Adipocyte (in vitro differentiated cells): ENCODE measurements around the gene ZNF837.
"Not testable (repeated sequence)": the region's sequence is repeated elsewhere in the genome, so short reads cannot be mapped to it uniquely, and the experiment has no call there.

Experiments
- DNase-seq: peaks from one replicate; pipeline ENCODE4 v3.0.0-alpha.2; 2015; ENCODE audit warnings: low read depth
- H3K27me3 ChIP-seq: replicated peaks from 2 replicates; pipeline ENCODE4 v1.7.0; 2013; ENCODE audit warnings: mild to moderate bottlenecking, low read length, moderate library complexity; ENCODE audit not compliant: control insufficient read depth, insufficient read depth
- H3K36me3 ChIP-seq: 2 replicates; pipeline ENCODE4 v1.7.0; 2013; ENCODE audit warnings: low read length, mild to moderate bottlenecking, moderate library complexity; ENCODE audit not compliant: control insufficient read depth, insufficient read depth, severe bottlenecking
- H3K4me1 ChIP-seq: 2 replicates; pipeline ENCODE4 v1.7.0; 2013; ENCODE audit warnings: mild to moderate bottlenecking, low read length, moderate library complexity; ENCODE audit not compliant: control insufficient read depth, insufficient read depth
- H3K4me3 ChIP-seq: 2 replicates; pipeline ENCODE4 v1.7.0; 2013; ENCODE audit warnings: mild to moderate bottlenecking, low read length, moderate library complexity
- H3K9ac ChIP-seq: 2 replicates; pipeline ENCODE4 v1.7.0; 2013; ENCODE audit warnings: mild to moderate bottlenecking, low read length, moderate library complexity
- H3K9me3 ChIP-seq: 2 replicates; pipeline ENCODE4 v1.7.0; 2013; ENCODE audit warnings: mild to moderate bottlenecking, low read length, moderate library complexity; ENCODE audit not compliant: control insufficient read depth

The ZNF837 gene

GRCh38 chr19:58380037-58380661, 681 bp downstream of the ZNF837 start:
- Histone ChIP-seq H3K27me3 (no peaks in the 10 kb centered on the region), H3K4me1 (peaks cover 17% of the 10 kb centered on the region), H3K9ac (peak overlapping the region; percentile 91), H3K36me3 (no peaks in the 10 kb centered on the region), H3K9me3 (no peaks in the 10 kb centered on the region), H3K4me3 (peak overlapping the region; percentile 87)
- DNase-seq, result no peak

- Histone ChIP-seq H3K9ac (no peak overlapping the region), H3K27me3 (no peaks in the 10 kb centered on the region), H3K9me3 (no peaks in the 10 kb centered on the region), H3K36me3 (no peaks in the 10 kb centered on the region), H3K4me1 (peaks cover 17% of the 10 kb centered on the region), H3K4me3 (no peak overlapping the region)
- DNase-seq, result no peak
These were observed 1.6 kb downstream of the ZNF837 start for GRCh38 chr19:58379246-58379645.

- H3K4me1 ChIP-seq, result peaks cover 27% of the 10 kb centered on the region
- not testable (repeated sequence) for H3K9ac ChIP-seq, DNase-seq, H3K27me3 ChIP-seq, H3K4me3 ChIP-seq, H3K9me3 ChIP-seq, H3K36me3 ChIP-seq
These were observed 4.1 kb downstream of the ZNF837 start for GRCh38 chr19:58376724-58377123.

- Histone ChIP-seq H3K9ac (no peak overlapping the region), H3K9me3 (no peaks in the 10 kb centered on the region), H3K4me1 (peaks cover 15% of the 10 kb centered on the region), H3K27me3 (no peaks in the 10 kb centered on the region), H3K4me3 (no peak overlapping the region), H3K36me3 (no peaks in the 10 kb centered on the region)
- no peak for DNase-seq
These were observed 6.6 kb downstream of the ZNF837 start for GRCh38 chr19:58374200-58374599.

GRCh38 chr19:58372311-58373133, 8.3 kb downstream of the ZNF837 start:
- Histone ChIP-seq H3K9ac (peak overlapping the region; percentile 13), H3K4me3 (no peak overlapping the region)
- DNase-seq, result no peak

DNA sequence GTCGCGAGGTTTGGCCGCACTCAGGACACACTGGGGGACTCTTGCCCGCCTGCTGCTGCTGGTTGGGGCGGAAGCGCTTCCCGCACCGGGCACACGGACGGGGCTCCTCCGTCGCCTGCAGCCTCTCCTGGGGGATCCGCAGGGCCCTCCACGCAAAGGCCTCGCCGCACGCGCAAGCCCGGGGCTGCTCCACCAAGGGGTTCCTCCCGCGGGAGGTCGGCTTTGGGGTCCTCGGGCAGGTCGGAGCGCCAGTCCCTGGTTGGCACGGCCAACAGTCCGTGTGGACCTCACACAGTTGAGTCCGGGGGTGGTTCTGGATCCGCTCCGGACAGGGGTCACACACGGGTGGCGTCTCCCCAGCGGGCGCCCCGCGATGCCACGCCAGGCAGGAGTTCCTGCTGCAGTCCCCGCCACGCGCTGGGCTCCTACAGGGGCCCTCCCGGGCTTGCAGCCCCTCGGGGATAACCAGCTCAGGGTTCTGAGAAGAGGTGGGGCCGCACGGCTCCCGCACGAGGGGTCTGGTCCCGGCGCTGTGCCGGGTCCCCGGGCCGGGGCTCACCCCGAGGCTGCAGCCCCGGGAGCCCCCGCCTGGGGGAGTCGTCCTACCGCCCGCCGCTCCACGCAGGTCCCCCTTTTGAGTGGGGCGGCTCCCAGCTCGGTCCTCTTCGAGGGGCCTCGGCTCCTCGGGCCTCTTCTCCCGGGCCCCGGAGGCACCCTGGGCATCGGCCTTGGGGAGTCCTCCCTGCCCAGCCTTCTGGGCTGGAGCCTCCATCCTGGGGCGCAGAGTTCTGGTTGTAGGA, 12.1 kb downstream of the ZNF837 start:
- H3K27me3 ChIP-seq, result no peaks in the 10 kb centered on the region
- DNase-seq, result no peak
- no peak overlapping the region for H3K9ac ChIP-seq
- H3K4me1 ChIP-seq, result peaks cover 14% of the 10 kb centered on the region
- H3K36me3 ChIP-seq, result no peaks in the 10 kb centered on the region
- no peaks in the 10 kb centered on the region for H3K9me3 ChIP-seq
- no peak overlapping the region for H3K4me3 ChIP-seq

More at GRCh38 chr19:58372311-58373133, 8.3 kb downstream of the ZNF837 start:
- H3K36me3 ChIP-seq, result no peaks in the 10 kb centered on the region
- H3K27me3 ChIP-seq, result no peaks in the 10 kb centered on the region
- no peaks in the 10 kb centered on the region for H3K9me3 ChIP-seq
- peaks cover 15% of the 10 kb centered on the region for H3K4me1 ChIP-seq

- peaks cover 6% of the 10 kb centered on the region for H3K4me1 ChIP-seq
- DNase-seq, result no peak
These were observed 13.0 kb downstream of the ZNF837 start for GRCh38 chr19:58367698-58368454.

DNA sequence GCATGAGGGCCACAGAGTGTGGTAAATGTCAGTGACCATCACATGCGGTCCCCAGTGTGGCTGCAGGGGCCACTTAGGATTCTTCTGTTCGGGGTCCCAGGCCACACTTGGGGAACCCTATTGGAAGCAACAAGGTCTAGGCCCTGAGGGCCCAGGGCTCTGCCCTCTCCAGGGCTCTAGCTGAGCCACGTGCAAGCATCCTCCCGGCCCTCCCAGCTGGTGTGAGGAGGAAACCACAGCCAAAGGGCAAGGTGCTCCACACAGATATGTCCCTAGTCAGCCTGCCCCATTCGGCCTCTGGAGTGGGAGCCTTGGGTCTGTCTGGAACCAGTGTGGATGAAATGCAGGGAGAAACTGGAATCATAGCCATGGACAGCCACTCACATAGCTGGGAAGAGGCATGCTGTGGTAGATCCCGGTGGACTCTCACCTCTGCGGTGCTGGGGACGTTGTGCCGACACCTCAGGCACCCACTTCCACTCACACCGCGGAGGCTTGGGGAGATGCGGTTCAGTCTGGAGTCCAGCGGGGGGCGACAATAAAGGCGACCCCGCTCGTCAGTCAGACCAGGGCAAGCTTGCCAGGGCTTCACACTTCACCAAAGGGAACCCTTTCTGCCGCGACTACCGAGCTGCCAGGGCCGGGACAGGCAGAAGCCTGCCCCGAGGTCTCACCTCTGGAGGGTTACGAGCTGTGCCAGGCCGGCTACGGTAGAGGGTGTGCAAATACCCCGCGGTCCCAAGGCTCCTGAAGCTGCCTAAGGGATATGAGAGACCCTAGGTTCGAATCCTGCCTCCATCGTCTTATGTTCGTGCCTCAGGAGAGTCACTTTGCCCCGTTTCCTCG, 14.0 kb downstream of the ZNF837 start:
- Histone ChIP-seq H3K9me3 (no peaks in the 10 kb centered on the region), H3K36me3 (no peaks in the 10 kb centered on the region)
- no peak for DNase-seq

More at GRCh38 chr19:58367698-58368454, 13.0 kb downstream of the ZNF837 start:
- H3K27me3 ChIP-seq, result no peaks in the 10 kb centered on the region
- H3K9ac ChIP-seq, result no peak overlapping the region
- no peaks in the 10 kb centered on the region for H3K9me3 ChIP-seq
- no peak overlapping the region for H3K4me3 ChIP-seq
- H3K36me3 ChIP-seq, result no peaks in the 10 kb centered on the region

GRCh38 chr19:58364146-58364545, 16.7 kb downstream of the ZNF837 start:
- peaks cover 6% of the 10 kb centered on the region for H3K4me1 ChIP-seq
- no peaks in the 10 kb centered on the region for H3K36me3 ChIP-seq
- H3K9me3 ChIP-seq, result no peaks in the 10 kb centered on the region
- no peak for DNase-seq
- no peak overlapping the region for H3K9ac ChIP-seq
- no peaks in the 10 kb centered on the region for H3K27me3 ChIP-seq
- H3K4me3 ChIP-seq, result no peak overlapping the region

More for the DNA sequence above, 14.0 kb downstream of the ZNF837 start:
- peaks cover 3% of the 10 kb centered on the region for H3K4me1 ChIP-seq
- H3K27me3 ChIP-seq, result no peaks in the 10 kb centered on the region
- no peak overlapping the region for H3K4me3 ChIP-seq
- H3K9ac ChIP-seq, result no peak overlapping the region

- H3K27me3 ChIP-seq, result no peaks in the 10 kb centered on the region
- no peaks in the 10 kb centered on the region for H3K9me3 ChIP-seq
- H3K4me3 ChIP-seq, result peak within 1 kb of the TSS; percentile 92
- H3K36me3 ChIP-seq, result no peaks in the 10 kb centered on the region
- peak; percentile 98 for DNase-seq
- peaks cover 7% of the 10 kb centered on the region for H3K4me1 ChIP-seq
- peak within 1 kb of the TSS; percentile 99 for H3K9ac ChIP-seq
These were observed 18.4 kb downstream of the ZNF837 start, which contains the start of gene ZNF497 for GRCh38 chr19:58362272-58362994. Gene ZNF497, minus strand, starts transcription at chr19:58362751. Its CDS starts 5,116 bp downstream, at chr19:58357635.
